Heart right ventricle (tissue), 16 donors: ENCODE measurements around the gene NCR1. TPM values are rescaled to one million over a fixed set of nuclear protein-coding genes. Genes with fewer than 3 reads are reported as not detected.
A peak's percentile ranks its signal among the peaks of the same experiment; 100 is the strongest.

Experiments used
- ATAC-seq, 8 donors: fragments of 200-7000 bp; cut with Tn5 transposase; one replicate each; pipeline ENCODE4 v1.9.1; 2020; ENCODE audit warnings: mild to moderate bottlenecking in 8 of 8, moderate library complexity in 8 of 8, moderate number of reproducible peaks in 1 of 8
- DNase-seq, 2 donors: peaks; one replicate each; pipeline ENCODE4 v3.0.0-alpha.2; 2020
- H3K27ac ChIP-seq, 10 donors: fragments of 200-600 bp; sonication (generic) in 2 of 10; one replicate each; pipeline versions ENCODE4 v1.5.0 to v1.8.0; 2020 to 2022; ENCODE audit warnings: mild to moderate bottlenecking in 3 of 10
- H3K27me3 ChIP-seq, 7 donors: fragments of 200-600 bp; one replicate each; pipeline ENCODE4 v1.8.0; 2021 to 2022; ENCODE audit warnings: mild to moderate bottlenecking in 2 of 7
- H3K36me3 ChIP-seq, 9 donors: fragments of 200-600 bp; sonication (generic) in 1 of 9; one replicate each; pipeline versions ENCODE4 v1.5.0 to v1.8.0; 2020 to 2022; ENCODE audit warnings: mild to moderate bottlenecking in 2 of 9
- H3K4me1 ChIP-seq, 9 donors: fragments of 200-600 bp; sonication (generic) in 1 of 9; one replicate each; pipeline versions ENCODE4 v1.5.0 to v1.8.0; 2020 to 2022; ENCODE audit warnings: mild to moderate bottlenecking in 4 of 9
- H3K4me3 ChIP-seq, 10 donors: fragments of 200-600 bp; sonication (generic) in 2 of 10; one replicate each; pipeline versions ENCODE4 v1.5.0 to v1.8.0; 2020 to 2022; ENCODE audit warnings: mild to moderate bottlenecking in 7 of 10, moderate library complexity in 2 of 10
- H3K9me3 ChIP-seq, 11 donors: fragments of 200-600 bp in 10 of 11; sonication (generic) in 2 of 11; one replicate each; pipeline versions ENCODE4 v1.5.0 to v1.8.0; 2013 to 2022; ENCODE audit warnings: mild to moderate bottlenecking in 2 of 11, control low read depth in 1 of 11, moderate library complexity in 1 of 11
- WGBS, 2 donors: extraction: QIAGEN DNeasy Blood & Tissue Kit; methylation state at CpG; one replicate each; pipeline ENCODE4 v1.1.7; 2013; ENCODE audit warnings: inconsistent platforms in 1 of 2; 5-methylcytosine and 5-hydroxymethylcytosine counted together
- intact Hi-C, 10 donors: fragments of 100-400 bp; cut with DNase I; formaldehyde crosslinking; loops; one replicate each; pipeline versions ENCODE4 v1.11.1 to v1.14.2; 2022
- polyA plus RNA-seq, 2 donors: library from polyadenylated mRNA; stranded (reverse); fragments of 200-250 nt; gene quantifications; one replicate each; pipeline ENCODE4 v1.2.3, GENCODE V29; 2013
- total RNA-seq, 10 donors: library from RNA; stranded (reverse); fragmentation: NEBNext Ultra II Directional in 3 of 10; extraction: Animal tissue kit (Norgen Biotek cat#: 25700) in 3 of 10; gene quantifications; one replicate each; pipeline versions ENCODE4 v1.2.1 to v1.2.4, GENCODE V29; 2021 to 2023
- TF ChIP-seq, protein P1 (sequence below), 9 donors: fragments of 200-600 bp; sonication (generic) in 2 of 9; IDR thresholded peaks; one replicate each; pipeline versions ENCODE4 v1.5.0 to v1.8.0; 2021 to 2022; ENCODE audit warnings: antibody characterized with exemption in 9 of 9, mild to moderate bottlenecking in 5 of 9, moderate library complexity in 1 of 9
- donor health status: Arrhythmogenic right ventricular cardiomyopathy.
- donor health status: ischemic (EF 13 %, LVEDD 7.1; RV severe dilation, severe dysfunction).
- donor health status: healthy with polysubstance abuse.
- donor health status: DM: no; HTN: yes; CAD: no.
- donor health status: DM: no; HTN: no; CAD: no.
- donor health status: ischemic (EF 25% LVEDD 6.9; RV normal size, moderate dysfunction).
- donor health status: ischemic (EF 25% LVEDD 5.7; RV mildly dilated, moderate dysfunction).
- donor health status: healthy.
- donor health status: DM: yes; HTN: yes; CAD: no.
- donor health status: Ischemic cardiomyopathy.
- donor health status: ischemic (EF 35%, LVEDD 5.7; RV mildly dilated, moderate dysfunction).
- donor health status: nonischemic (EF 11% LVEDD 7.7; RV severe dilation, severe dysfunction).
- donor health status: DM: yes; HTN: yes; CAD: no.
- donor health status: PGD.
- donor health status: ischemic (EF 29% LVEDD 5.4; RV normal size, mild dysfunction).
- donor health status: nonischemic (EF 23%, LVEDD 6.1; RV moderate dilation, normal function).

NCR1 gene
- total and polyA plus RNA-seq, 12 donors, result 0.38 to 0.81 (median 0.60) TPM; not detected in 9

GRCh38 chr19:54875506-54875905 is 30.4 kb upstream of the NCR1 start:
- 46 to 62% methylated on average over 2 of the region's 2 CpGs for WGBS, 2 donors
- ATAC-seq, result peak in 4 of 8 donors; percentile 20 to 46 (median 26)

DNA sequence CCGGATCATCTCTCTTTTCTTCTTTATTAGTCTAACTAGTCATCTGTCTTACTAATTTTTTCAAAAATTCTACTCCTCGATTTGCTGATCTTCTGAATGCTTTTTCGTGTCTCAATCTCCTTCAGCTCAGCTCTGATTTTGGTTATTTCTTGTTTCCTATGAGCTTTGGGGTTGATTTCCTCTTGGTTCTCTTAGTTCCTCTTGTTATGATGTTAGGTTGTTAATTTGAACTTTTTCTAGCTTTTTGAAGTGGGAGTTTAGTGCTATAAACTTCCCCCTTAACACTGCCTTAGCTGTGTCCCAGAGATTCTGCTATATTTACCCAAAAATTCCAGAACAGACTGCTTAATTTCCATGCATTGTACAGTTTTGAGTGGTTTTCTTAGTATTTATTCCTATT is 28.5 kb upstream of the NCR1 start:
- Histone ChIP-seq H3K27me3 (peaks cover 0 to 37% (median 14%) of the 10 kb centered on the region in 7 donors), H3K9me3 (no peaks in the 10 kb centered on the region), H3K4me1 (peaks cover 0 to 34% (median 0%) of the 10 kb centered on the region in 9 donors), H3K4me3 (peak overlapping the region in 1 of 10 donors; percentile 11), H3K36me3 (no peaks in the 10 kb centered on the region), H3K27ac (peak overlapping the region in 1 of 10 donors; percentile 58)
- intact Hi-C loops, result no loop called here
- 58 to 64% methylated on average over 3 of the region's 3 CpGs for WGBS, 2 donors
- ATAC-seq, result no peak
- no peak for DNase-seq
- TF ChIP-seq, protein P1, sequence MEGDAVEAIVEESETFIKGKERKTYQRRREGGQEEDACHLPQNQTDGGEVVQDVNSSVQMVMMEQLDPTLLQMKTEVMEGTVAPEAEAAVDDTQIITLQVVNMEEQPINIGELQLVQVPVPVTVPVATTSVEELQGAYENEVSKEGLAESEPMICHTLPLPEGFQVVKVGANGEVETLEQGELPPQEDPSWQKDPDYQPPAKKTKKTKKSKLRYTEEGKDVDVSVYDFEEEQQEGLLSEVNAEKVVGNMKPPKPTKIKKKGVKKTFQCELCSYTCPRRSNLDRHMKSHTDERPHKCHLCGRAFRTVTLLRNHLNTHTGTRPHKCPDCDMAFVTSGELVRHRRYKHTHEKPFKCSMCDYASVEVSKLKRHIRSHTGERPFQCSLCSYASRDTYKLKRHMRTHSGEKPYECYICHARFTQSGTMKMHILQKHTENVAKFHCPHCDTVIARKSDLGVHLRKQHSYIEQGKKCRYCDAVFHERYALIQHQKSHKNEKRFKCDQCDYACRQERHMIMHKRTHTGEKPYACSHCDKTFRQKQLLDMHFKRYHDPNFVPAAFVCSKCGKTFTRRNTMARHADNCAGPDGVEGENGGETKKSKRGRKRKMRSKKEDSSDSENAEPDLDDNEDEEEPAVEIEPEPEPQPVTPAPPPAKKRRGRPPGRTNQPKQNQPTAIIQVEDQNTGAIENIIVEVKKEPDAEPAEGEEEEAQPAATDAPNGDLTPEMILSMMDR (IDR thresholded peaks at IDR 0.05), result no peak

More at GRCh38 chr19:54875506-54875905, 30.4 kb upstream of the NCR1 start:
- intact Hi-C loops, result no loop called here
- H3K4me3 ChIP-seq, result peak overlapping the region in 1 of 10 donors; percentile 36
- no peaks in the 10 kb centered on the region for H3K36me3 ChIP-seq
- peaks cover 0 to 38% (median 0%) of the 10 kb centered on the region in 9 donors for H3K4me1 ChIP-seq
- TF ChIP-seq, protein P1 (IDR thresholded peaks at IDR 0.05), result no peak
- H3K27ac ChIP-seq, result peak overlapping the region in 1 of 10 donors; percentile 88
- H3K9me3 ChIP-seq, result peaks cover 0 to under 1% (median 0%) of the 10 kb centered on the region in 11 donors
- DNase-seq, result no peak
- peaks cover 0 to 17% (median 4%) of the 10 kb centered on the region in 7 donors for H3K27me3 ChIP-seq

- intact Hi-C loops, result no loop called here
- H3K27me3 ChIP-seq, result peaks cover 0 to 53% (median 28%) of the 10 kb centered on the region in 7 donors
- 53 to 64% methylated on average over 6 of the region's 6 CpGs for WGBS, 2 donors
Observed at GRCh38 chr19:54881884-54882283, 24.1 kb upstream of the NCR1 start.

DNA sequence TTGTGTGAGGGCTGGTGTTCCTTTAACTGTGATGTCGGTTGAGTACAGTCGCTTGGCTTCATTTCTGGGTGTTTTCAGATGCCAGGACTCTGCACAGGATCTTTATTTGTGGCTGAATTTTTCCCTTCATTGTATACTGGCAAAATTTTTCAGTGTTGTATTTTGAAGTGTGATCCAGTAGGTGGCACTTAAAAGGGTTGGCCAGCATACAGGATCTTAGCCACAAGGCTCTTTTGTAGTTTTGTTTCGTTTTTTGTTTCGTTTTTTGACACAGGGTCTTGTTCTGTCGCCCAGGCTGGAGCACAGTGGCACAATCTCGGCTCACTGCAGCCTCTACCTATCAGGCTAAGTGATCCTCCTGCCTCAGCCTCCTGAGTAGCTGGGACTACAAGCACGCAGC is 23.2 kb upstream of the NCR1 start:
- 67 to 74% methylated on average over 7 of the region's 7 CpGs for WGBS, 2 donors
- Histone ChIP-seq H3K4me1 (peaks cover 0 to 4% (median 0%) of the 10 kb centered on the region in 9 donors), H3K9me3 (no peaks in the 10 kb centered on the region), H3K36me3 (no peaks in the 10 kb centered on the region), H3K27me3 (peaks cover 0 to 62% (median 31%) of the 10 kb centered on the region in 7 donors), H3K4me3 (no peak overlapping the region), H3K27ac (no peak overlapping the region)
- intact Hi-C loops, result no loop called here
- no peak for ATAC-seq
- DNase-seq, result no peak
- TF ChIP-seq, protein P1 (IDR thresholded peaks at IDR 0.05), result peak in 1 of 9 donors; percentile 24

More at GRCh38 chr19:54881884-54882283, 24.1 kb upstream of the NCR1 start:
- ATAC-seq (no peak), DNase-seq (no peak)
- no peak overlapping the region for H3K27ac ChIP-seq
- no peaks in the 10 kb centered on the region for H3K9me3 ChIP-seq
- H3K4me3 ChIP-seq, result no peak overlapping the region
- H3K36me3 ChIP-seq, result no peaks in the 10 kb centered on the region
- TF ChIP-seq, protein P1 (IDR thresholded peaks at IDR 0.05), result no peak
- H3K4me1 ChIP-seq, result peaks cover 0 to 9% (median 0%) of the 10 kb centered on the region in 9 donors
